H1 (cell line): ENCODE data around the gene CD34. TPM values are rescaled to one million over a fixed set of nuclear protein-coding genes. Genes with fewer than 3 reads are reported as not detected.

Experiments
- CTCF ChIA-PET: fragments of 300-600 bp; sonication (Branson Sonifier 250); formaldehyde crosslinking; loops from one replicate; lab custom pipeline; 2021; ENCODE audit not compliant: partially characterized antibody; lab: Charles Lee
- POLR2A ChIA-PET: fragments of 300-600 bp; sonication (Branson Sonifier 250); formaldehyde crosslinking; loops from one replicate; lab custom pipeline; 2021; ENCODE audit warnings: inconsistent platforms; ENCODE audit not compliant: partially characterized antibody; lab: Charles Lee
- DNase-seq, 2 experiments: peaks; one replicate each; pipeline versions ENCODE4 v3.0.0 to v3.0.0-alpha.2; 2010 to 2022; ENCODE audit warnings: low spot score in 2 of 2, low read depth in 1 of 2, mixed read lengths in 1 of 2
- FAIRE-seq: peaks from 2 replicates; lab custom pipeline; 2011; peaks lifted over from hg19 to GRCh38; lab: Jason Lieb, UNC
- H2AFZ ChIP-seq: 2 replicates; pipeline ENCODE4 v1.8.1; 2012; ENCODE audit warnings: low read length, inconsistent platforms
- H2AK5ac ChIP-seq: 2 replicates; pipeline ENCODE4 v1.6.1; 2013; ENCODE audit warnings: low read depth, low read length
- H2BK120ac ChIP-seq: replicated peaks from 2 replicates; pipeline ENCODE3; 2013; ENCODE audit warnings: low read depth, low read length, inconsistent platforms
- H2BK12ac ChIP-seq: 2 replicates; pipeline ENCODE4 v1.6.1; 2013; ENCODE audit warnings: low read depth, low read length
- H2BK15ac ChIP-seq: 2 replicates; pipeline ENCODE4 v1.6.1; 2013; ENCODE audit warnings: low read length
- H2BK20ac ChIP-seq: 2 replicates; pipeline ENCODE4 v1.6.1; 2013; ENCODE audit warnings: low read length
- H2BK5ac ChIP-seq: 2 replicates; pipeline ENCODE4 v1.6.1; 2013; ENCODE audit warnings: low read depth, low read length
- H3K14ac ChIP-seq: 2 replicates; pipeline ENCODE4 v1.6.1; 2013; ENCODE audit warnings: inconsistent platforms; ENCODE audit not compliant: insufficient read length
- H3K18ac ChIP-seq: 2 replicates; pipeline ENCODE4 v1.6.1; 2013; ENCODE audit warnings: low read length; ENCODE audit errors: extremely low read depth
- H3K23ac ChIP-seq: 2 replicates; pipeline ENCODE4 v1.6.1; 2013; ENCODE audit warnings: inconsistent platforms; ENCODE audit not compliant: insufficient read length
- H3K23me2 ChIP-seq: 2 replicates; pipeline ENCODE4 v1.6.1; 2013; ENCODE audit warnings: low read depth, low read length
- H3K27ac ChIP-seq: 2 replicates; pipeline ENCODE4 v1.6.1; 2011; ENCODE audit warnings: low read depth, low read length, inconsistent platforms
- H3K27me3 ChIP-seq, 4 experiments: replicated peaks in 1 of 4; 1 replicate in 1 of 4; 2 replicates in 3 of 4; pipeline versions ENCODE4 v1.6.1 to v1.8.1; 2011 to 2013; ENCODE audit warnings: low read length in 3 of 4, mild to moderate bottlenecking in 3 of 4, inconsistent platforms in 2 of 4, mixed read lengths in 2 of 4, moderate library complexity in 1 of 4; ENCODE audit not compliant: control insufficient read depth in 3 of 4, insufficient read depth in 3 of 4; ENCODE audit errors: extremely low read depth in 1 of 4
- H3K36me3 ChIP-seq, 4 experiments: 2 replicates each; pipeline versions ENCODE4 v1.6.1 to v1.8.1; 2011 to 2013; ENCODE audit warnings: mild to moderate bottlenecking in 4 of 4, low read length in 3 of 4, moderate library complexity in 2 of 4, control low read depth in 1 of 4, inconsistent platforms in 1 of 4; ENCODE audit not compliant: insufficient read depth in 4 of 4, control insufficient read depth in 2 of 4
- H3K4ac ChIP-seq: replicated peaks from 2 replicates; pipeline ENCODE3; 2013; ENCODE audit warnings: low read length, low read depth, mixed read lengths, inconsistent platforms; ENCODE audit not compliant: insufficient read length
- H3K4me1 ChIP-seq, 4 experiments: replicated peaks in 1 of 4; 1 replicate in 1 of 4; 2 replicates in 3 of 4; pipeline versions ENCODE4 v1.6.1 to v1.8.1; 2011 to 2013; ENCODE audit warnings: low read length in 3 of 4, inconsistent platforms in 2 of 4, mixed read lengths in 1 of 4; ENCODE audit not compliant: insufficient read depth in 4 of 4, control insufficient read depth in 3 of 4
- H3K4me2 ChIP-seq, 2 experiments: 2 replicates each; pipeline versions ENCODE4 v1.6.1 to v1.8.1; 2011 to 2013; ENCODE audit warnings: low read depth in 2 of 2, low read length in 2 of 2, control low read depth in 1 of 2, inconsistent platforms in 1 of 2, mild to moderate bottlenecking in 1 of 2; ENCODE audit not compliant: insufficient read depth in 1 of 2
- H3K4me3 ChIP-seq, 4 experiments: fragments of 200-600, 300-600 bp in 1 of 4; sonication (generic), shearing (Covaris generic), sonication (Bioruptor Twin) in 1 of 4; 2 replicates each; pipeline versions ENCODE4 v1.5.1 to v1.8.1; 2011 to 2016; ENCODE audit warnings: low read length in 4 of 4, low read depth in 3 of 4, control low read depth in 2 of 4, inconsistent platforms in 2 of 4, mild to moderate bottlenecking in 2 of 4, mixed read lengths in 1 of 4, moderate library complexity in 1 of 4; ENCODE audit not compliant: insufficient read depth in 2 of 4; ENCODE audit errors: extremely low read depth in 1 of 4
- H3K56ac ChIP-seq: replicated peaks from 2 replicates; pipeline ENCODE3; 2013; ENCODE audit warnings: low read depth, mild to moderate bottlenecking, mixed read lengths, low read length, inconsistent platforms; ENCODE audit not compliant: insufficient read length
- H3K79me1 ChIP-seq: 2 replicates; pipeline ENCODE4 v1.6.1; 2013; ENCODE audit warnings: low read depth, low read length, control low read depth
- H3K79me2 ChIP-seq, 2 experiments: 2 replicates each; pipeline versions ENCODE4 v1.6.1 to v1.8.1; 2012 to 2013; ENCODE audit warnings: low read length in 2 of 2, mild to moderate bottlenecking in 2 of 2, inconsistent platforms in 1 of 2; ENCODE audit not compliant: insufficient read depth in 2 of 2, control insufficient read depth in 1 of 2
- H3K9ac ChIP-seq, 4 experiments: replicated peaks in 1 of 4; 1 replicate in 1 of 4; 2 replicates in 3 of 4; pipeline versions ENCODE4 v1.6.1 to v1.8.1; 2011 to 2013; ENCODE audit warnings: low read depth in 3 of 4, low read length in 3 of 4, control low read depth in 2 of 4, mild to moderate bottlenecking in 2 of 4, moderate library complexity in 2 of 4, inconsistent platforms in 1 of 4; ENCODE audit errors: extremely low read depth in 1 of 4
- H3K9me3 ChIP-seq, 2 experiments: 2 replicates each; pipeline versions ENCODE4 v1.6.1 to v1.8.1; 2012 to 2013; ENCODE audit warnings: mild to moderate bottlenecking in 2 of 2, moderate library complexity in 2 of 2, control low read depth in 1 of 2, inconsistent platforms in 1 of 2, low read depth in 1 of 2, low read length in 1 of 2, mixed read lengths in 1 of 2; ENCODE audit not compliant: insufficient read depth in 2 of 2
- H4K20me1 ChIP-seq, 2 experiments: replicated peaks in 1 of 2; 2 replicates each; pipeline versions ENCODE3 to v1.8.1; 2011 to 2013; ENCODE audit warnings: inconsistent platforms in 2 of 2, low read length in 2 of 2, mild to moderate bottlenecking in 1 of 2; ENCODE audit not compliant: insufficient read depth in 2 of 2, control insufficient read depth in 1 of 2
- H4K5ac ChIP-seq: 2 replicates; pipeline ENCODE4 v1.6.1; 2013; ENCODE audit warnings: low read length, low read depth, mixed read lengths, inconsistent platforms; ENCODE audit not compliant: insufficient read length
- H4K8ac ChIP-seq: 2 replicates; pipeline ENCODE4 v1.8.0; 2013; ENCODE audit warnings: mild to moderate bottlenecking, moderate library complexity, low read length, inconsistent platforms; ENCODE audit not compliant: insufficient read depth; ENCODE audit errors: extremely low read depth
- H4K91ac ChIP-seq: replicated peaks from 2 replicates; pipeline ENCODE3; 2013; ENCODE audit warnings: low read length, mixed read lengths, inconsistent platforms; ENCODE audit not compliant: insufficient read length
- CBX8 ChIP-seq: fragments of 300-800, 300-1000 bp; sonication (generic); IDR thresholded peaks from 2 replicates; pipeline ENCODE4 v1.7.1; 2016; ENCODE audit warnings: low read depth, low read length, borderline replicate concordance
- SIRT6 ChIP-seq: IDR thresholded peaks from one replicate; pipeline ENCODE4 v1.7.1; 2012; ENCODE audit warnings: low read length, inconsistent platforms
- ZNF274 ChIP-seq: IDR thresholded peaks from 2 replicates; pipeline ENCODE4 v1.7.0; 2012; ENCODE audit warnings: low read length, borderline replicate concordance; ENCODE audit errors: extremely low read depth
- WGBS, 2 experiments: shearing (Covaris generic) in 1 of 2; methylation state at CpG; one replicate each; pipeline versions ENCODE4 v1.1.6 to v1.1.7; 2013 to 2015; ENCODE audit warnings: low lambda C conversion rate in 2 of 2, mixed read lengths in 2 of 2, inconsistent platforms in 1 of 2, low coverage in 1 of 2, missing lambda C conversion rate in 1 of 2; ENCODE audit not compliant: insufficient replicate concordance in 2 of 2, insufficient coverage in 1 of 2, insufficient read length in 1 of 2; ENCODE audit errors: extremely low coverage in 1 of 2, missing lambda C conversion rate in 1 of 2; 5-methylcytosine and 5-hydroxymethylcytosine counted together
- polyA plus RNA-seq, 7 experiments: library from polyadenylated mRNA; depleted of rRNA in 3 of 7; stranded (reverse) in 5 of 7; unstranded in 2 of 7; fragments of >200 nt in 5 of 7; fragments of 200-250 nt in 2 of 7; gene quantifications; 1 replicate in 5 of 7; 2 replicates in 1 of 7; 4 replicates in 1 of 7; pipeline versions ENCODE4 v1.2.1 to v1.2.3, GENCODE V29; 2011 to 2013; ENCODE audit warnings: missing spikeins in 2 of 7, mixed read lengths in 2 of 7
- total RNA-seq: library from RNA; stranded (reverse); fragmentation: NEBNext Ultra II Directional; extraction: Animal tissue kit (Norgen Biotek cat#: 25700); gene quantifications from 2 replicates; pipeline ENCODE4 v1.2.1, GENCODE V29; 2021

Gene CD34
- total and polyA plus RNA-seq, 2 of the 8 experiments (the other 6 are each of a cell fraction or from before 2014, with no cell fraction given), result 0.39 to 0.54 TPM

GRCh38 chr1:207902566-207902965, 8.4 kb downstream of the CD34 start:
- ChIA-PET CTCF (interaction anchor here (0.9 to 2.7 kb wide), 6 partner anchors 9 to 93 kb away, joined by 3 to 19 read pairs (median 5); no protein-coding TSS in a partner anchor), POLR2A (no interaction called here)
- FAIRE-seq (no peak), DNase-seq (no peak)
- H3K4me1 ChIP-seq, result no peaks in the 10 kb centered on the region
- H4K8ac ChIP-seq, result no peak overlapping the region
- no peak for TF ChIP-seq ZNF274
- no peak for TF ChIP-seq CBX8
- no peak for TF ChIP-seq SIRT6
- H4K91ac ChIP-seq, result no peak overlapping the region
- H2BK20ac ChIP-seq, result no peak overlapping the region
- no peak overlapping the region for H2BK12ac ChIP-seq
- no peak overlapping the region for H2BK15ac ChIP-seq
- no peak overlapping the region for H3K4me3 ChIP-seq
- no peak overlapping the region for H3K27ac ChIP-seq
- no peak overlapping the region for H3K4me2 ChIP-seq
- H2AFZ ChIP-seq, result no peak overlapping the region
- H2BK5ac ChIP-seq, result no peak overlapping the region
- no peak overlapping the region for H2BK120ac ChIP-seq
- no peak overlapping the region for H3K56ac ChIP-seq
- no peaks in the 10 kb centered on the region for H3K36me3 ChIP-seq
- no peak overlapping the region for H3K14ac ChIP-seq
- H3K79me2 ChIP-seq, result no peaks in the 10 kb centered on the region
- no peak overlapping the region for H3K4ac ChIP-seq
- H3K9me3 ChIP-seq, result no peaks in the 10 kb centered on the region
- no peak overlapping the region for H3K23ac ChIP-seq
- H3K18ac ChIP-seq, result no peak overlapping the region
- H4K20me1 ChIP-seq, result no peaks in the 10 kb centered on the region
- 78% methylated on average over 4 of the region's 5 CpGs; no CpG with 5 or more reads in 1 of the 2 experiments for WGBS, 2 experiments
- no peak overlapping the region for H2AK5ac ChIP-seq
- no peaks in the 10 kb centered on the region; the same call in 1 of the 2 replicates for H3K23me2 ChIP-seq
- H3K27me3 ChIP-seq, result no peaks in the 10 kb centered on the region
- H3K79me1 ChIP-seq, result no peaks in the 10 kb centered on the region
- H3K9ac ChIP-seq, result no peak overlapping the region
- H4K5ac ChIP-seq, result no peak overlapping the region
